ENCODE results near the gene STOML3.
A peak's percentile ranks its signal among the peaks of the same experiment; 100 is the strongest.
"Not testable (repeated sequence)": the region's sequence is repeated elsewhere in the genome, so short reads cannot be mapped to it uniquely, and the experiment has no call there.

The STOML3 gene

DNA sequence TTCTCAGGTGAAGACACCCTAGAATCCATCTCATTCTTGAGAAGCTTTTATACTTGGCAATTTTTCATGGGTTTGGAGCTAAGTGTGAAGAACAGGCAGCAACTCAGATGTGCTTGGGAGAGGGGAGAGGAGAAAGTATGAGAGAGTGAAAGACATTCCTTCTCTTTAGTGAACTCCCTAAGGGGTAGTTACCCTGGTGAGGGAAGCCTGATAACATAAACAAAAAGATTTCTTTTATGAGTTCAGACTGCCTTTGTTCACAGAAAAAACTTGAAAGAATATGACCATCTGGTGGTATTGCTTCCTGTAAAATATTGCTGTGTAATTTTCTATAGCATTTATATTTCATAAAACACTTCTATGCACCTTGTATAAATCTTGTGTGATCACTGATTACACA is at the start of gene STOML3:
STOML3 (minus strand) TSS at position 139 of the 400 bp plus-strand sequence; CDS start at position 29, 110 bp downstream.
- DNase-seq: no peak

- no peak for DNase-seq
Measured at GRCh38 chr13:39040206-39040605, 49.6 kb upstream of the STOML3 start.

DNA sequence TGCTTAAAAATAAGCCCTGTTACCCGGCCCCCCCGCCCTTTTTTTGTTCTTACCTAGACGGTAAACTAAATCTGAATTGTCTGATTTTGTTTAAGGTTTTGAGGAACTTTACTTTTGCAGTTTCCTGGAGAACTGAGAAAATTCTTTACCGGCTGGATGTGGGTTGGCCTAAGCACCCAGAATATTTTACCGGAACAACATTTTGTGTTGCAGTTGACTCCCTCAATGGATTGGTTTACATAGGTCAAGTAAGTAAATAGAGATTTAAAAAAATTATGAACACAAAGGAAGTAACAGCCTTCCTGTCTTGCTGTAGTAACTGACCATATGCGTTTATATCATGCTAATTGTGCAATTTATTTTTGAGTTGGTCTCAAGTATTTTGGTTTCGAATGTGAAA is 48.4 kb upstream of the STOML3 start:
- DNase-seq: no peak

- DNase-seq: peak; percentile 58 to 64
Measured at GRCh38 chr13:39038569-39039030, 48.0 kb upstream of the STOML3 start.

- DNase-seq: peak; percentile 82 to 83
Measured at GRCh38 chr13:39037880-39038568, 47.4 kb upstream of the STOML3 start, which contains the start of the genes NHLRC3 and PROSER1. Gene NHLRC3 (plus strand): TSS chr13:39038456. CDS start chr13:39038640, 184 bp downstream. Gene PROSER1 (minus strand): TSS chr13:39038089. CDS start chr13:39037242, 847 bp downstream.

GRCh38 chr13:39037410-39037879 is 46.8 kb upstream of the STOML3 start:
- DNase-seq: no peak

- peak in 1 of 2 donors; percentile 13 for DNase-seq
Measured at GRCh38 chr13:39036212-39036611, 45.6 kb upstream of the STOML3 start.

- no peak for DNase-seq
Measured at GRCh38 chr13:39035799-39036198, 45.2 kb upstream of the STOML3 start.

GRCh38 chr13:39035204-39035603 is 44.6 kb upstream of the STOML3 start:
- no peak for DNase-seq

DNA sequence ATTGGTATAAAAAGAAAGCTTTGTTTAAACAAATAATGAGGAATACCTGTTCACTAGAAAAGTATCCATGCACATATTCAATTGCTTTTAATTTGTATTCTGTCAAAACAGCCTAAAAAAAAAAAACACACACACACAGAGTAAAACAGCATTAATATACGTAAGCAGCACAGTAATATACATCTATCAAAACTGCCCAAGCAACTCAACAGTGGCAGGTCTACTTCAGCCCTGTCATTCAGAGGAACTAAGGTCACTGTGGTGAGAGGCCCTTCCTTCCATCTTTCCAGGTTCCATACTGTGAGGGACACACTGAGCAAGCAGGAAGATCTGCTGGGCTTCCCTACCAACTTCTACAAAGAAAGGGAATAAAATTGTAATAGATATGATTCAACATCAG is 43.5 kb upstream of the STOML3 start:
- no peak for DNase-seq

DNA sequence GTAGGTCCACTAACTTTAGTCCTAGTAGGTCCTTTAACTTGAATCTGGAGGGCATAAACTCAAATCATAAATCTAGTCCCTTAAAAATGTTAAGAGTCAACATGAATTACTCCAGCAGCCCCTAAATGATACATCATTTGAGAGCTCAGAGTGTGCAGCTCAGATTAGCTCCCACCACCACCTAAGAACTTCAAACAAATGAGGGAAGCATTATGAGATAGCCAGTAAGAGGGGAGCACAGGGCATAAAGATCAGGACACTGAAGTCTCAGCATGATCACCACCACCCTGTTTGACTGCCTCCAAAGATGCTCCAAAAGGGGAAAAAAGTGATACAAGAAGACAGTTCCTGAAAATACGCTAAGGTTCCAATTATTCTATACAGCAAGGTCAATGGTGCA is 41.5 kb upstream of the STOML3 start:
- no peak for DNase-seq

GRCh38 chr13:39025433-39025839 is 34.8 kb upstream of the STOML3 start:
- DNase-seq: no peak

GRCh38 chr13:39023761-39024160 is 33.1 kb upstream of the STOML3 start:
- no peak for DNase-seq

GRCh38 chr13:39023316-39023715 is 32.7 kb upstream of the STOML3 start:
- DNase-seq: no peak

DNA sequence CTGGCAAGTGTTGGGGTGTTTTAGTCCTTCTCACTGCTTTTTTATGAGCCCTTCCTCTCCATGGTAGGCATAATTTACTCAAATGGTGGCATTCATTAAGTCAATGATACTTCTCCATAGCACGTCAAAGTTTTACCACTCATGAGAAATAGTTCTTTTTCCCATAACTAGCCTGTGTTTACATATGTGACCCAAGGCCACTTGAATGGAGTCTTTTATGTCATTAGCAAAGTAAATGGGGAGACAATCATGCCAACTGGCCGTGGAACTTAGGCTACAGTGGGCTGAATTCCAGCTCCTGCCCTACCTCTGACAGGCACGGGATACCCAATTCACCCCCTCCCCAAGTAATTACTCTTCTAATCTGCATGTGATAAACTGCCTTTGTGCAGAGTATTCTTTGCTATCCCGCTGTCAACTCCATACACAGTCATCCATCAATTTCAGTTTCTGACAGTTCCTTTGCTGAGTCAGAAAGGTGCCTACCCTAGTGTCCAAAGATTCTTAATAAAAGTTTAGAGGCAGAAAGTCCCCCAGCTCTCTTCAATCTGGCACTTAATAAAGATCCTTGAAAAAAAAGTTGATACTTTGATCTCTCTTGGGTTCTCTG is 30.3 kb upstream of the STOML3 start:
- no peak for DNase-seq

DNA sequence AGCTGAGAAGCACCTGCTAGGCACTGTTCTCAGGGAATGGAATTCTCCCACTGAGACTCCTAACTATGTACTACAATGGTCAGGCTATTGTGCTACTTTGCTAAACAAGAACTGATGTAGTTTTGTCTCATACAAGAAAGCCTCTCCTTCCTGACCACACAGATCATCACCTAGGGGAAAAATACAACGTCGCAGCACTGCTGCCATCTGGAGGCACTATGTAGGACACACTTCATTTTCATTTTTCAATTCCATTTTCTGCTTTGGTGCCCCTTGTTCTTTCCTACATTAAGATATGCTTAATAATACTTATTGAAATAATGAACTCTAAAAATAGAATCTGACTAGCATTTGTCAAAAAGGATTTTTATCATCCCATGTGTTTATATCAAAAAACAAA is 26.2 kb upstream of the STOML3 start:
- DNase-seq: peak in 1 of 2 donors; percentile 8

GRCh38 chr13:39016087-39016486 is 25.5 kb upstream of the STOML3 start:
- DNase-seq: no peak

- no peak for DNase-seq
Measured at GRCh38 chr13:39013462-39013861, 22.8 kb upstream of the STOML3 start.

DNA sequence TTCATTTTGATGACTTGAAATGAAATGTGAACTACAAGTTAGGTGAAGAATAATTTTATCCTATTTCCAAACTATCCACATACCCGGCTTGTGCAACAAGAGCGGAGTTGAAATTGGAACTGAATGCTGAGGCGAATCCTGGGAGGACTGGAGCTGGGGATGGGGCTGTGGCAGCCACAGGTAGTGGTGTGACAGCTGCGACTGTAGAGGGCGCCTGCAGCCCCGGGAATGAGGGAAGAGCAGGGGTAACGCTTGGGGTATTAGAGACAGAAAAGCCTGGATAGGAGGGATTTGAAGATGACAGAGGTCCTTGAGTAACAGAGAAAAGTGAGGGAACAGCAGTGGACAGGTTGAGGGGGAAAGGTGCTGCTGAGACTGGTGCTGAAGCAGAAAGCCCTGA is 22.0 kb upstream of the STOML3 start:
- no peak for DNase-seq

- not testable (repeated sequence) for DNase-seq
Measured at GRCh38 chr13:39006371-39007111, 15.9 kb upstream of the STOML3 start.

GRCh38 chr13:38998739-38999138 is 8.1 kb upstream of the STOML3 start:
- DNase-seq: no peak

DNA sequence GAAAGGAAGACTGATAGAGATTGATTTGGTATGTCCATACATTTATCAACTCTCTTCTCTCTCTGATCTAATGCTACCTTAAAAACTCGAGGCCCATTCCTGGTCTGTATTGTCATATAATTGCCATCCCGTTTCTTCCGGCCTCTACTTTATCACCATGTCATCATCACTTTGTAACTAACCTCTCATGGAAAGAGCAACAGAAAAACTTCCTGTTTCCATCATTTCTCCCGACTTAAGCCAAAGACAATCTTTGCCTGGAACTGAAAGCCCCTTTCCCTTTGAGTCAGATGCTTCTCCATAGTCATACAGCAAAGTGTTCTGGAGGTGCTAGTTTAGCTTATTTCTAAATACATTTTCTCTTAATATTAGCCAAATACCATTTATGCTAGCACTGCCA is 2.8 kb upstream of the STOML3 start:
- DNase-seq: no peak

DNA sequence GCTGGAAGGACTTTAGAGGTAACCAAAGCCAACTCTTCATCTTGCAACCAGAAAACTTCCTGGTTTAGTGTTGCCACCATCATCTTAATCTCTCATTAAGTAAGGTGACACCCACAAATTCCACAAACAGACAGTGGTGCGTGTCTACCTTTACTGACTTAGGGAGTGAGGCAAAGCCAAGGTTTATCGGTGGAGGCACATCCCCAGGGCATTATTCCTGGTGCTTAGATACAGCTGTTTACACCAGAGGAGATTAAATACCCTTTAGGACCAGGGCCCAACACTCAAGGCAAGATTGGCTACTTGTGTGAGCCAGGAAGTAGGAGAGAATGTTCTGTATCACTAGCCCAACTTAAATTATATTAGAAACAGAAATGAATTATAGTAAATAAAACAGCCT is 9.5 kb downstream of the STOML3 start:
- no peak for DNase-seq

DNA sequence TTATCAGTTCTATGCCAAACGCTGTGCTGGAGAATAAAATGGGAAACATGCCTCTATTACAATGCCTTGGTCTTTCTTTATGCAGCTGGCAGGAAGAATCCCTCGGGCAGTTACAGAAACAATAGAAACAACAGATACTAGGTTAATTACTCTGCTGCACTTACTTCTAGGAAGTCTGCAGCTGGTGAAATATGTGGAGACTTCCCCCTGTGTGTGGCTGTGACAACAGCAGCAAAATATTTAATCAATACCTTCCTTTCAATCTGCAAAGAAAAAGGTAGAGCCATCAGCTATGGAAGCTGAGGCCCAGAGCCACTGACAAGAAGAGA is 9.9 kb downstream of the STOML3 start:
- no peak for DNase-seq
